Activated CD8-positive, alpha-beta memory T cell treated with anti-CD3 and anti-CD28 coated beads, Interleukin-2, amount 10 ng/mL, durations not matched to agents 7 days and 5 days (primary cell): ENCODE measurements around the gene GNG12. TPM values are rescaled to one million over a fixed set of nuclear protein-coding genes. Genes with fewer than 3 reads are reported as not detected.

ENCODE experiments used
- ATAC-seq: fragments of 150-1000 bp; cut with Tn5 transposase; one replicate; pipeline ENCODE4 v1.10.0; 2021; ENCODE audit warnings: moderate library complexity
- CTCF ChIA-PET: fragments of 350-600 bp; sonication (Branson Sonifier 250); formaldehyde crosslinking; loops from one replicate; lab custom pipeline; 2021; ENCODE audit warnings: antibody characterized with exemption; lab: Charles Lee
- DNase-seq: peaks from one replicate; pipeline ENCODE4 v3.0.0-alpha.2; 2020
- H3K27ac Mint-ChIP-seq: one replicate; pipeline ENCODE4 v1.8.0; 2021; ENCODE audit warnings: mild to moderate bottlenecking, mixed read lengths
- H3K27me3 Mint-ChIP-seq: one replicate; pipeline ENCODE4 v1.8.0; 2021; ENCODE audit warnings: mixed read lengths
- H3K36me3 Mint-ChIP-seq: one replicate; pipeline ENCODE4 v1.8.0; 2021; ENCODE audit warnings: mild to moderate bottlenecking, mixed read lengths
- H3K4me1 Mint-ChIP-seq: one replicate; pipeline ENCODE4 v1.8.0; 2021; ENCODE audit warnings: mixed read lengths
- H3K4me3 Mint-ChIP-seq: one replicate; pipeline ENCODE4 v1.8.0; 2021; ENCODE audit warnings: mild to moderate bottlenecking, moderate library complexity, mixed read lengths
- H3K9me3 Mint-ChIP-seq: one replicate; pipeline ENCODE4 v1.8.0; 2022; ENCODE audit warnings: low read depth, mixed read lengths
- total RNA-seq, 2 experiments: library from RNA; stranded (reverse); gene quantifications; one replicate each; pipeline ENCODE4 v1.2.3, GENCODE V29; 2021

GNG12 gene
- total RNA-seq, 2 experiments from 2014 or later = 0.33 TPM; not detected in 1

GRCh38 chr1:67652800-67653199 lies 180.5 kb downstream of the GNG12 start:
- Mint-ChIP-seq H3K9me3 (no peaks in the 10 kb centered on the region), H3K4me1 (peaks cover 7% of the 10 kb centered on the region), H3K27ac (no peak overlapping the region), H3K4me3 (no peak overlapping the region), H3K27me3 (peaks cover 17% of the 10 kb centered on the region), H3K36me3 (no peaks in the 10 kb centered on the region)
- ATAC-seq (no peak), DNase-seq (no peak)
- CTCF ChIA-PET = no interaction called here

Other genes starting within 250 kb of the GNG12 start
- gene GADD45A, start 148.3 kb downstream of the GNG12 start, total RNA-seq = 10 to 100 TPM; 30.2 to 33.7 TPM
- under 1 TPM in 1 of 2 experiments, not detected in 1; 0.26 TPM for gene DIRAS3, start 217.2 kb upstream of the GNG12 start, total RNA-seq